Esophagus squamous epithelium (tissue), 4 donors: Measurements from ENCODE around the gene NR3C1.

Experiments used
- CTCF ChIP-seq, 6 experiments: fragments of 450-650 bp in 4 of 6; fragments of 200-600 bp in 2 of 6; sonication (generic) in 2 of 6; IDR thresholded peaks; one replicate each; pipeline ENCODE4 v1.5.1; 2016 to 2019; ENCODE audit warnings: antibody characterized with exemption in 6 of 6, mild to moderate bottlenecking in 4 of 6, moderate library complexity in 4 of 6
- POLR2A ChIP-seq, 4 donors: fragments of 450-650 bp; IDR thresholded peaks; one replicate each; pipeline ENCODE4 v1.6.1; 2017; ENCODE audit warnings: antibody characterized with exemption in 4 of 4, mild to moderate bottlenecking in 4 of 4, moderate library complexity in 3 of 4

- TF ChIP-seq CTCF (IDR thresholded peaks at IDR 0.05) (no peak), POLR2A (IDR thresholded peaks at IDR 0.05) (no peak)
These were observed 158.5 kb downstream of the NR3C1 start for GRCh38 chr5:143244990-143245389.
